HL-60 (cell line): ENCODE data around the gene TLR9.

Source experiments
- GABPA ChIP-seq: IDR thresholded peaks from 2 replicates; pipeline ENCODE4 v1.6.1; 2012; ENCODE audit warnings: low read depth
- POLR2AphosphoS5 ChIP-seq: IDR thresholded peaks from 2 replicates; pipeline ENCODE4 v1.6.1; 2012; ENCODE audit warnings: low read depth
- TF ChIP-seq, protein P1 (sequence below): IDR thresholded peaks from one replicate; pipeline ENCODE4 v1.5.1; 2011; ENCODE audit warnings: low read length, control low read depth, inconsistent platforms; ENCODE audit not compliant: insufficient read depth
- TF ChIP-seq, protein P2 (sequence below): IDR thresholded peaks from 2 replicates; pipeline ENCODE4 v1.6.1; 2012; ENCODE audit warnings: low read depth; ENCODE audit not compliant: insufficient replicate concordance

DNA sequence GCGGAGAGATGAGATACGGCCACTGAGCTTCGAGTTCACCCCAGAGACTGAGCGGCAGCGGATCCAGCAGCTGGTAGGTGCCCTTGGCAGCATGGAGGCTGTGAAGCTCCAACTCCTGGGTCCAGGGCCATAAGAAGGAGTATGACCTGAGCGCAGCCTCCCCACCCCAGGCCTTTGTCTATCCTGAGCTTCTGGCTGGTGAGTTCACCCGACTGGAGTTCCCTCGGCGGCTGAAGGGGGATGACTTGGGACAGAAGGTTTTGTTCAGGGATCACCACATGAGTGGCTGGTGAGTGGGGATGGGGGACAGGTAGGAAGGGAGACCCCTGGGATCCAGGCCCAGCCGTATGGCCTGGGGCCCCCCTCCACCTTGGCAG is 22.7 kb upstream of the TLR9 start:
- TF ChIP-seq, protein P1, sequence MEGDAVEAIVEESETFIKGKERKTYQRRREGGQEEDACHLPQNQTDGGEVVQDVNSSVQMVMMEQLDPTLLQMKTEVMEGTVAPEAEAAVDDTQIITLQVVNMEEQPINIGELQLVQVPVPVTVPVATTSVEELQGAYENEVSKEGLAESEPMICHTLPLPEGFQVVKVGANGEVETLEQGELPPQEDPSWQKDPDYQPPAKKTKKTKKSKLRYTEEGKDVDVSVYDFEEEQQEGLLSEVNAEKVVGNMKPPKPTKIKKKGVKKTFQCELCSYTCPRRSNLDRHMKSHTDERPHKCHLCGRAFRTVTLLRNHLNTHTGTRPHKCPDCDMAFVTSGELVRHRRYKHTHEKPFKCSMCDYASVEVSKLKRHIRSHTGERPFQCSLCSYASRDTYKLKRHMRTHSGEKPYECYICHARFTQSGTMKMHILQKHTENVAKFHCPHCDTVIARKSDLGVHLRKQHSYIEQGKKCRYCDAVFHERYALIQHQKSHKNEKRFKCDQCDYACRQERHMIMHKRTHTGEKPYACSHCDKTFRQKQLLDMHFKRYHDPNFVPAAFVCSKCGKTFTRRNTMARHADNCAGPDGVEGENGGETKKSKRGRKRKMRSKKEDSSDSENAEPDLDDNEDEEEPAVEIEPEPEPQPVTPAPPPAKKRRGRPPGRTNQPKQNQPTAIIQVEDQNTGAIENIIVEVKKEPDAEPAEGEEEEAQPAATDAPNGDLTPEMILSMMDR, result no peak
- TF ChIP-seq POLR2AphosphoS5, result no peak
- TF ChIP-seq, protein P2, sequence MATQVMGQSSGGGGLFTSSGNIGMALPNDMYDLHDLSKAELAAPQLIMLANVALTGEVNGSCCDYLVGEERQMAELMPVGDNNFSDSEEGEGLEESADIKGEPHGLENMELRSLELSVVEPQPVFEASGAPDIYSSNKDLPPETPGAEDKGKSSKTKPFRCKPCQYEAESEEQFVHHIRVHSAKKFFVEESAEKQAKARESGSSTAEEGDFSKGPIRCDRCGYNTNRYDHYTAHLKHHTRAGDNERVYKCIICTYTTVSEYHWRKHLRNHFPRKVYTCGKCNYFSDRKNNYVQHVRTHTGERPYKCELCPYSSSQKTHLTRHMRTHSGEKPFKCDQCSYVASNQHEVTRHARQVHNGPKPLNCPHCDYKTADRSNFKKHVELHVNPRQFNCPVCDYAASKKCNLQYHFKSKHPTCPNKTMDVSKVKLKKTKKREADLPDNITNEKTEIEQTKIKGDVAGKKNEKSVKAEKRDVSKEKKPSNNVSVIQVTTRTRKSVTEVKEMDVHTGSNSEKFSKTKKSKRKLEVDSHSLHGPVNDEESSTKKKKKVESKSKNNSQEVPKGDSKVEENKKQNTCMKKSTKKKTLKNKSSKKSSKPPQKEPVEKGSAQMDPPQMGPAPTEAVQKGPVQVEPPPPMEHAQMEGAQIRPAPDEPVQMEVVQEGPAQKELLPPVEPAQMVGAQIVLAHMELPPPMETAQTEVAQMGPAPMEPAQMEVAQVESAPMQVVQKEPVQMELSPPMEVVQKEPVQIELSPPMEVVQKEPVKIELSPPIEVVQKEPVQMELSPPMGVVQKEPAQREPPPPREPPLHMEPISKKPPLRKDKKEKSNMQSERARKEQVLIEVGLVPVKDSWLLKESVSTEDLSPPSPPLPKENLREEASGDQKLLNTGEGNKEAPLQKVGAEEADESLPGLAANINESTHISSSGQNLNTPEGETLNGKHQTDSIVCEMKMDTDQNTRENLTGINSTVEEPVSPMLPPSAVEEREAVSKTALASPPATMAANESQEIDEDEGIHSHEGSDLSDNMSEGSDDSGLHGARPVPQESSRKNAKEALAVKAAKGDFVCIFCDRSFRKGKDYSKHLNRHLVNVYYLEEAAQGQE, result no peak
- no peak for TF ChIP-seq GABPA
